ENCODE results near the gene RBBP5. TPM values are rescaled to one million over a fixed set of nuclear protein-coding genes. Genes with fewer than 3 reads are reported as not detected.

The RBBP5 gene
- total and polyA plus RNA-seq, 2 of the 4 experiments (the other 2 are of a cell fraction), result 7.3 to 37.5 TPM

DNA sequence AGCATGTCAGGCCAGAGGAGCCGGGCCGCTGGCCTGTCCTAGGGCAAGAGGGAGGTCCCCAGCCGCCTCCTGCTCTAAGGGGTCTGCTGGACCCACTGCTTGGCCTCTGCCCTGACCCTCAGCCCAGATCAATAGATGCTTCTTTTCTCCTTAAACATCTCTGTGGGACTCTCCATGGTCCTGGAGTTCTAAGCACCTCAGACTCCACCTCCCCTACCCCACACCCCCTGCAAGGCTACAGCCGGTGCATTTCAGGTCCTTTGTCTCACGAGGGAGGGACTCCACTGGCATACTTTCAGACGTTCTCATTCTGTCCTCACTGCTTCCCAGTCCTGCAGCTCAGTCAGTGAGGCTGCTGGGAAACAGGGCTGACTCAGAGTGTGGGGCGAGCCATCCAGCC lies 67.8 kb downstream of the RBBP5 start:
- Histone ChIP-seq H2BK20ac (ENCODE audit: low read depth, low read length) (no peak overlapping the region), H2AFZ (replicated peaks; ENCODE audit: low read length, poor library complexity) (no peak overlapping the region), H3K18ac (ENCODE audit: low read depth, low read length) (no peak overlapping the region), H3K14ac (replicated peaks; ENCODE audit: low read depth, low read length) (no peak overlapping the region), H3K9me3 (ENCODE audit: control insufficient read depth, insufficient read depth, low read length) (no peaks in the 10 kb centered on the region), H4K20me1 (ENCODE audit: insufficient read depth, low read length) (no peaks in the 10 kb centered on the region), H3K27ac (ENCODE audit: insufficient read depth, low read length) (no peak overlapping the region), H3K56ac (ENCODE audit: extremely low read depth, insufficient read depth, low read length) (no peak overlapping the region), H4K8ac (ENCODE audit: low read depth in 2 of 2, low read length in 2 of 2) (no peak overlapping the region), H3K4me1 (ENCODE audit: control insufficient read depth, insufficient read depth, low read length) (no peaks in the 10 kb centered on the region), H2BK15ac (ENCODE audit: low read depth, low read length) (no peak overlapping the region), H4K91ac (ENCODE audit: insufficient read depth, low read depth, low read length) (no peak overlapping the region), H2BK5ac (ENCODE audit: low read depth, low read length, poor library complexity, severe bottlenecking) (no peak overlapping the region), H3K23ac (ENCODE audit: low read depth, low read length) (no peak overlapping the region), H3K9ac (ENCODE audit: low read depth, low read length) (no peak overlapping the region), H3K36me3 (ENCODE audit: control insufficient read depth, insufficient read depth, low read length) (no peaks in the 10 kb centered on the region), H3K9me1 (ENCODE audit: insufficient read depth, low read length) (no peaks in the 10 kb centered on the region), H3K27me3 (ENCODE audit: control insufficient read depth, insufficient read depth, low read length) (peaks cover 54% of the 10 kb centered on the region), H2AK9ac (replicated peaks; ENCODE audit: low read depth, low read length, poor library complexity) (no peak overlapping the region), H3K79me1 (ENCODE audit: low read depth in 1 of 2, low read length in 2 of 2) (no peaks in the 10 kb centered on the region), H4K5ac (ENCODE audit: low read depth, low read length) (no peak overlapping the region), H2BK120ac (ENCODE audit: low read depth, low read length) (no peak overlapping the region), H2AK5ac (ENCODE audit: low read depth, low read length) (no peak overlapping the region), H3K4ac (ENCODE audit: low read depth, low read length) (no peak overlapping the region), H3K4me2 (ENCODE audit: low read depth, low read length) (no peak overlapping the region), H3K4me3 (ENCODE audit: insufficient read depth, low read depth, low read length) (no peak overlapping the region)
- TF ChIP-seq MXI1 (IDR thresholded peaks at IDR 0.05; ENCODE audit: borderline replicate concordance, low read depth, low read length) (no peak), RFX5 (IDR thresholded peaks at IDR 0.05; ENCODE audit: low read depth, low read length) (no peak), SMC3 (IDR thresholded peaks at IDR 0.05; ENCODE audit: low read depth, low read length) (no peak), RAD21 (IDR thresholded peaks at IDR 0.05; ENCODE audit: low read length) (no peak)
- TF ChIP-seq, protein P1, sequence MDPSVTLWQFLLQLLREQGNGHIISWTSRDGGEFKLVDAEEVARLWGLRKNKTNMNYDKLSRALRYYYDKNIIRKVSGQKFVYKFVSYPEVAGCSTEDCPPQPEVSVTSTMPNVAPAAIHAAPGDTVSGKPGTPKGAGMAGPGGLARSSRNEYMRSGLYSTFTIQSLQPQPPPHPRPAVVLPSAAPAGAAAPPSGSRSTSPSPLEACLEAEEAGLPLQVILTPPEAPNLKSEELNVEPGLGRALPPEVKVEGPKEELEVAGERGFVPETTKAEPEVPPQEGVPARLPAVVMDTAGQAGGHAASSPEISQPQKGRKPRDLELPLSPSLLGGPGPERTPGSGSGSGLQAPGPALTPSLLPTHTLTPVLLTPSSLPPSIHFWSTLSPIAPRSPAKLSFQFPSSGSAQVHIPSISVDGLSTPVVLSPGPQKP (IDR thresholded peaks at IDR 0.05; ENCODE audit: borderline replicate concordance, low read depth, low read length), result no peak
- ATAC-seq (ENCODE audit: low read depth) (no peak), DNase-seq (no peak)
- intact Hi-C loops (cut with micrococcal nuclease) (no loop called here), dilution Hi-C loops (cut with HindIII; ENCODE audit: low sequenced_read_pairs, unreplicated experiment) (no loop called here), in situ Hi-C loops (cut with MboI; ENCODE audit: low sequenced_read_pairs) (no loop called here)
- ChIA-PET POLR2A (ENCODE audit: unreplicated experiment) (no interaction called here), CTCF (no interaction called here)
- WGBS, 2 experiments (ENCODE audit: extremely low coverage in 2 of 2, insufficient read length in 1 of 2), result 63% methylated on average over 3 of the region's 7 CpGs; no CpG with 5 or more reads in 1 of the 2 experiments
- no TSS peak for BruUV-seq (replicated peaks)

Measured in IMR-90 (cell line).